ENCODE results near the gene RNF187. TPM values are rescaled to one million over a fixed set of nuclear protein-coding genes. Genes with fewer than 3 reads are reported as not detected.

The RNF187 gene
- total RNA-seq, result 42.5 and 46.7 TPM in 2 replicates

DNA sequence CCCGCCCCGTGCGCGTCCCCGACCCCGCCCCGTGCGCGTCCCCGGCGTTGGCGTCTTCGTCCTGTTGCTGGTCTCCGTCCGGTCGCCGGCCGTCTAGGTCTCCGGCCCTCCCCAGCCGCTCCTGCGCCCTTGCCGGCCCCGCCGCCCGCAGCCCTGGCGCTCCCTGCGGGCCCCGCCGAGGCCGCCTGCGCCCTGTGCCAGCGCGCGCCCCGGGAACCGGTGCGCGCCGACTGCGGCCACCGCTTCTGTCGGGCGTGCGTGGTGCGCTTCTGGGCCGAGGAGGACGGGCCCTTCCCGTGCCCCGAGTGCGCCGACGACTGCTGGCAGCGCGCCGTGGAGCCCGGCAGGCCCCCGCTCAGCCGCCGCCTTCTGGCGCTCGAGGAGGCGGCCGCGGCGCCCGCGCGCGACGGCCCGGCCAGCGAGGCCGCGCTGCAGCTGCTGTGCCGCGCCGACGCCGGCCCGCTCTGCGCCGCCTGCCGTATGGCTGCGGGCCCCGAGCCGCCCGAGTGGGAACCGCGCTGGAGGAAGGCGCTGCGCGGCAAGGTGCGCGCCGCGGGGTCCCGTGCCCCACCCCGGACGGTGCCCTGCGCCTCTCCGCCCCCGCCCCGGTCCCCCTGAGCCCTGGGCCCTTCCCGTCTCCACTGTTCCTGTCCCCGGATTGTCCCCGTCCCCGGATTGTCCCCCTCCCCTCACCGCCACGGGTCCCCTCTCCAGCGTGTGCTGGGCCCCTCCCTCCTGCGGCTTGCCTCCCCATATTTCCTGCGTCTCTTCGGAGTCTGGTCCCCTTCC is at the start of gene RNF187:
TSS of gene RNF187 (plus strand) at position 47 of the 789 bp plus-strand sequence.

Small RNA genes lying within 50 kb of the gene (small RNA-seq; reads per million reads assigned to genes)
- gene MIR4666A, result not detected

Other genes starting within 250 kb of the RNF187 start
- gene TRIM11, start 80.5 kb upstream of the RNF187 start, total RNA-seq, result 22.1 and 24.5 TPM in 2 replicates
- not detected in 2 replicates for gene TRIM17, start 70.5 kb upstream of the RNF187 start, total RNA-seq
- gene RHOU, start 248.1 kb downstream of the RNF187 start, total RNA-seq, result 1.1 and 2.0 TPM in 2 replicates